Prostate gland (tissue), 2 donors: ENCODE results near the gene SRI. TPM values are rescaled to one million over a fixed set of nuclear protein-coding genes. Genes with fewer than 3 reads are reported as not detected.

Source experiments
- DNase-seq: peaks from one replicate; pipeline ENCODE4 v3.0.0-alpha.2; 2019; ENCODE audit warnings: low spot score
- H3K27ac ChIP-seq, 2 donors: fragments of 200-600 bp; sonication (generic); 2 replicates each; pipeline ENCODE4 v1.5.1; 2017 to 2019
- H3K27me3 ChIP-seq: fragments of 200-600 bp; sonication (generic); replicated peaks from 2 replicates; pipeline ENCODE4 v1.5.1; 2019; ENCODE audit not compliant: insufficient read depth
- H3K36me3 ChIP-seq, 2 donors: fragments of 200-600 bp; sonication (generic); 1 replicate in 1 of 2; 2 replicates in 1 of 2; pipeline versions ENCODE4 v1.5.1 to v1.8.1; 2017 to 2019
- H3K4me1 ChIP-seq: fragments of 200-600 bp; sonication (generic); replicated peaks from 2 replicates; pipeline ENCODE4 v1.5.1; 2019
- H3K4me3 ChIP-seq, 2 donors: fragments of 200-600 bp; sonication (generic); 2 replicates each; pipeline ENCODE4 v1.5.1; 2017 to 2019
- H3K9me3 ChIP-seq: fragments of 200-600 bp; sonication (generic); 2 replicates; pipeline ENCODE4 v1.5.1; 2017
- POLR2A ChIP-seq: fragments of 450-650 bp; IDR thresholded peaks from one replicate; pipeline ENCODE4 v1.6.1; 2016; ENCODE audit warnings: antibody characterized with exemption, mild to moderate bottlenecking
- POLR2AphosphoS5 ChIP-seq: sonication (generic); formaldehyde crosslinking; IDR thresholded peaks from one replicate; pipeline ENCODE4 v1.6.1; 2017; ENCODE audit warnings: antibody characterized with exemption
- WGBS: methylation state at CpG from one replicate; pipeline ENCODE4 v1.1.5; 2018; 5-methylcytosine and 5-hydroxymethylcytosine counted together
- intact Hi-C: fragments of 100-400 bp; cut with DNase I; formaldehyde crosslinking; loops from one replicate; pipeline ENCODE4 v1.14.2; 2022
- total RNA-seq, 2 donors: library from RNA; depleted of rRNA; stranded (reverse); fragments of >200 nt; gene quantifications; one replicate each; pipeline ENCODE4 v1.1.0, GENCODE V29; 2016
- TF ChIP-seq, protein P1 (sequence below), 4 experiments: fragments of 200-600 bp in 2 of 4; fragments of 450-650 bp in 2 of 4; sonication (generic) in 2 of 4; IDR thresholded peaks; 1 replicate in 3 of 4; 2 replicates in 1 of 4; pipeline ENCODE4 v1.5.1; 2016 to 2019; ENCODE audit warnings: antibody characterized with exemption in 4 of 4, mild to moderate bottlenecking in 2 of 4, moderate library complexity in 2 of 4

Gene SRI
- total RNA-seq, 2 donors from 2014 or later: 61.9 to 78.8 TPM

DNA sequence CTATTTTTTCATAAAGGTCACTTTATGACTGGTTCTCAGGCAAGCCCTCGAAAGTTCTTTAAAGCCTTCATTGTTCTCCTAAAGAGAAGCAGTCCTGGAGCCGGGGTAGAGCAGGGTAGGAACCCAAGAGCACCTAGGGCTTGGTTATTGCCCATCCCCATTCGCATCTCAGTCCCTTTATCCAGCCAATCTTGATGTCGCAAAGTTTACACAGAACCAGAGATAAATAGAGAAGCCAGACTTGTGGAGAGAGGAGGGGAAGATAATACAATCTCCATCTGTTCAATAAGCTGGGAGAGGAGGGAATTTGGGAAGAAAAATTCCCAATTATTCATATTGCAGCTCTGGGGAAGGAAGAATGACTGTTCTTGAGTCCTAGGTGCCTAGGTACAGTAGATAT, 6.4 kb upstream of the SRI start:
- Histone ChIP-seq H3K4me1 (no peaks in the 10 kb centered on the region), H3K4me3 (no peak overlapping the region), H3K36me3 (no peaks in the 10 kb centered on the region), H3K27me3 (no peaks in the 10 kb centered on the region), H3K27ac (no peak overlapping the region), H3K9me3 (no peaks in the 10 kb centered on the region)
- 67% methylated on average over 4 of the region's 4 CpGs for WGBS
- no peak for DNase-seq
- TF ChIP-seq, protein P1, sequence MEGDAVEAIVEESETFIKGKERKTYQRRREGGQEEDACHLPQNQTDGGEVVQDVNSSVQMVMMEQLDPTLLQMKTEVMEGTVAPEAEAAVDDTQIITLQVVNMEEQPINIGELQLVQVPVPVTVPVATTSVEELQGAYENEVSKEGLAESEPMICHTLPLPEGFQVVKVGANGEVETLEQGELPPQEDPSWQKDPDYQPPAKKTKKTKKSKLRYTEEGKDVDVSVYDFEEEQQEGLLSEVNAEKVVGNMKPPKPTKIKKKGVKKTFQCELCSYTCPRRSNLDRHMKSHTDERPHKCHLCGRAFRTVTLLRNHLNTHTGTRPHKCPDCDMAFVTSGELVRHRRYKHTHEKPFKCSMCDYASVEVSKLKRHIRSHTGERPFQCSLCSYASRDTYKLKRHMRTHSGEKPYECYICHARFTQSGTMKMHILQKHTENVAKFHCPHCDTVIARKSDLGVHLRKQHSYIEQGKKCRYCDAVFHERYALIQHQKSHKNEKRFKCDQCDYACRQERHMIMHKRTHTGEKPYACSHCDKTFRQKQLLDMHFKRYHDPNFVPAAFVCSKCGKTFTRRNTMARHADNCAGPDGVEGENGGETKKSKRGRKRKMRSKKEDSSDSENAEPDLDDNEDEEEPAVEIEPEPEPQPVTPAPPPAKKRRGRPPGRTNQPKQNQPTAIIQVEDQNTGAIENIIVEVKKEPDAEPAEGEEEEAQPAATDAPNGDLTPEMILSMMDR (IDR thresholded peaks at IDR 0.05): no peak
- TF ChIP-seq POLR2AphosphoS5 (no peak), POLR2A (no peak)
- intact Hi-C loops: no loop called here

DNA sequence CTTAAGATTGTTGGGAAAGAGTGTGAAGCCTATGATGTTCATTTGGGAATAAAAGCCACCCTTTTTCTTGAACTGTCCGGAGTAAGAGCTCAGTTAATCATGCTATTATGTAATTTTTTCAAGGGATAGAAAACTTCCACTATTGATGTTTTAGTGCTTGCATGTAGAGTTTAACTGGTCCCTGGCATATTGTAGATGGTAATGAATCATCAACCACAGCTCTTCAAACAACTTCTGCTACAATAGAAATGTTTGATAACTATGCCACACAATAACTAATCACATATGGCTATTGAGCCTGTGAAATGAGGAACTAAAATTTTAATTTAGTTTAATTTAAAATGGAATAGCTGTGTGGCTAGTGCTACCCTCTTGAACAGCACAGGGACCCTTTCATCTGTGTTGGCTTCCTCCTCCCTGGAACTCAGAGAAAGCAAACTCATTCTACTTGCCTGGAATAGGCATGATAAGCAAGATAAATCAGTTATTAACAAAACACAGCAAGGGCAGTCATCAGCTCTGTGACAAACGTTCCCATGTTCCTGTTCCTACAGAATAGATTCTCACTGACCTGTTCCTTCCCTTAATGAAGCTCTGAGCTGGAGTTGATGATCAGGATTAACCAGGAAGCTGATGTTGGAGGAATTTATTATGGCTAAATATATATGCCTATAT, 4.9 kb upstream of the SRI start:
- no peak overlapping the region for H3K27ac ChIP-seq
- H3K4me3 ChIP-seq: no peak overlapping the region
- no peaks in the 10 kb centered on the region for H3K27me3 ChIP-seq
- H3K9me3 ChIP-seq: no peaks in the 10 kb centered on the region
- DNase-seq: no peak
- TF ChIP-seq, protein P1 (IDR thresholded peaks at IDR 0.05): no peak
- TF ChIP-seq POLR2AphosphoS5 (no peak), POLR2A (no peak)
- WGBS: 46% methylated on average over 2 of the region's 2 CpGs
- H3K36me3 ChIP-seq: no peaks in the 10 kb centered on the region
- intact Hi-C loops: no loop called here
- H3K4me1 ChIP-seq: no peaks in the 10 kb centered on the region

DNA sequence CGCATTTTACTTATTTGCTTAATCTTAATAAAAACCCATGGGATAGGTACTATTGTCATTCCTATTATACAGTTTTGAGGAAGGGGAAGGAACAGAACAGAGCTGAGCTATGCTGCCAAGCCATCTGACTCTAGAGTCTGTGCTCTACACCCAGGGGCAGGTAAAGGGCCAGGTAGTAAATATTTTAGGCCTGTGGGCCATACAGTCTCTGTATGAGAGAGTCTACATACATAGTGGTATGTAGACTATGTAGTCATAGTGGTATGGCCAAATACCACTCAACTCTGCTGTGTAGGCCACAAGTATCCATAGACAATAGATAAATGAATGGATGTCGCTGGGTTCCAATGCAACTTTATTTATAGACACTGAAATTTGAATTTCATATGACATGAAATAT, 3.4 kb upstream of the SRI start:
- 100% methylated on average over 2 of the region's 2 CpGs for WGBS
- H3K27me3 ChIP-seq: no peaks in the 10 kb centered on the region
- no peaks in the 10 kb centered on the region for H3K9me3 ChIP-seq
- H3K4me3 ChIP-seq: no peak overlapping the region
- no peak overlapping the region for H3K27ac ChIP-seq
- TF ChIP-seq, protein P1 (IDR thresholded peaks at IDR 0.05): no peak
- TF ChIP-seq POLR2A: no peak
- TF ChIP-seq POLR2AphosphoS5: no peak
- H3K4me1 ChIP-seq: no peaks in the 10 kb centered on the region
- DNase-seq: no peak
- intact Hi-C loops: no loop called here
- H3K36me3 ChIP-seq: no peaks in the 10 kb centered on the region

DNA sequence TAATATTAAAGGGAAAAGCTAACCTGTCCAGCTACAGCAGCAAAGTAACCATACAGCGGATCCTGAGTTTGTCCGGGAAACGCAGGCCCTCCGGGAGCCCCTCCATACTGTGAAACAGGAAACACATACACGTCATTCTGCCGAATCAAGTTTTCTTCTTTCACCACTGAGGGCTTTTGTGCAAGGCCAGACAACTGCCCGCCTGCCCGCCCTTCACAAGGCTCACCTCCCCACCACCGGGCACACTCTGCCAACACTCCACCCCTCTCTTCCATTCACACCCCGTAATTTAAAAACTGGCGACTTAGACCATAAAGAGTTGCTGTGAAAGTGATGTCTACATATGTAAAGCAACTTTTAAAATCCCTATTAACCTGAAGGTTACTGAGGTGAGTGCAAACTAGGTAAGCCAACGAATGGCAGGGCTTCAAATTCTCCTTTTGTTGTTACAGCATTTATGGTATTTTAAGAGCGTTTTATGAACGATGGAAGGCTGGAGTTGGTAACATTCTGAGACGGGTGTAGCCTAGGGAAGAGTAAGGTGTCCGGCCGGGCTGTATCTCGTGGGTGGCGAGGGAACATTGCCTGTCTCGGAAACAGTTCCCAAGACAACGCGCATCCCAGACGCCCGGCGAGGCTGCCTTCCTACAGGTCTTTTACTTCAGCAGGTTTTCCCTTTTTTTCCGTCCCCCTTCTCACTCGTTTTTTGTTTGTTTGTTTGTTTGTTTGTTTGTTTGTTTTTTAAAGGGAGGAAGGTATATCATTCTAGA, 817 bp downstream of the SRI start:
- TF ChIP-seq POLR2A (peak; percentile 28), POLR2AphosphoS5 (peak; percentile 37)
- TF ChIP-seq, protein P1 (IDR thresholded peaks at IDR 0.05): no peak
- no peaks in the 10 kb centered on the region for H3K4me1 ChIP-seq
- H3K9me3 ChIP-seq: no peaks in the 10 kb centered on the region
- no peaks in the 10 kb centered on the region for H3K27me3 ChIP-seq
- intact Hi-C loops: no loop called here
- peak overlapping the region; percentile 79 to 95 for H3K4me3 ChIP-seq
- WGBS: 2% methylated on average over 27 of the region's 27 CpGs
- H3K36me3 ChIP-seq: peaks cover 0 to 7% of the 10 kb centered on the region in 2 donors
- DNase-seq: peak; percentile 54
- H3K27ac ChIP-seq: peak overlapping the region; percentile 86 to 89

DNA sequence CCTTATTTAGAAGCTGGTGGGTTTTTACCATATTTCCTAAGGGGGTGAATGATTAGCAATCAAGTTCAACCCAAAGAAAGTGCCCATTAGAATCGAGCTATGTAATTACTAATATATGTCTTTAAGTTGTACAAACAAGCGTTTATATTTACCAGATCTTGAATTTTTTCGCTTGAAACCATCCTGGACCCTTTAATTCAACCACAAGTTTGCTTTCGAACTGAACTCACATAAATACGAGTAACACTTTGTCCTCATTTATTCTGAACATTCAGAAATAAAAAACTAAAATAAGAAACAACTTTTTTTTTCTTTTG, 1.5 kb downstream of the SRI start:
- Histone ChIP-seq H3K27me3 (no peaks in the 10 kb centered on the region), H3K27ac (peak overlapping the region; percentile 15 to 86), H3K9me3 (no peaks in the 10 kb centered on the region), H3K4me3 (peak overlapping the region; percentile 79 to 95), H3K36me3 (peaks cover 0 to 7% of the 10 kb centered on the region in 2 donors), H3K4me1 (no peaks in the 10 kb centered on the region)
- WGBS: 46% methylated on average over 5 of the region's 5 CpGs
- intact Hi-C loops: no loop called here
- no peak for DNase-seq
- TF ChIP-seq POLR2A: no peak
- TF ChIP-seq, protein P1 (IDR thresholded peaks at IDR 0.05): no peak
- TF ChIP-seq POLR2AphosphoS5: no peak
